H1 (cell line): ENCODE results near the gene PDK1. TPM values are rescaled to one million over a fixed set of nuclear protein-coding genes. Genes with fewer than 3 reads are reported as not detected.

ENCODE experiments used
- ASH2L ChIP-seq: fragments of 200-600, 300-600 bp; sonication (generic); IDR thresholded peaks from one replicate; pipeline ENCODE4 v1.7.1; 2017; ENCODE audit warnings: low read length
- CREB1 ChIP-seq: IDR thresholded peaks from 2 replicates; pipeline ENCODE4 v1.6.1; 2012; ENCODE audit warnings: inconsistent platforms
- MAFK ChIP-seq: IDR thresholded peaks from 2 replicates; pipeline ENCODE4 v1.6.1; 2012; ENCODE audit warnings: low read depth, mild to moderate bottlenecking, improper control_type of control experiment, low read length
- PHF8 ChIP-seq: fragments of 200-600 bp; sonication (generic); conservative IDR thresholded peaks from 2 replicates; pipeline ENCODE4 v1.7.1; 2012; ENCODE audit warnings: low read depth, mild to moderate bottlenecking, inconsistent platforms, low read length, moderate library complexity
- RBBP5 ChIP-seq: IDR thresholded peaks from 2 replicates; pipeline ENCODE4 v1.7.1; 2012; ENCODE audit warnings: low read depth, mild to moderate bottlenecking, inconsistent platforms, low read length, moderate library complexity, borderline replicate concordance
- YY1 ChIP-seq: IDR thresholded peaks from 2 replicates; pipeline ENCODE4 v1.6.1; 2011; ENCODE audit warnings: low read depth, mild to moderate bottlenecking, low read length
- polyA plus RNA-seq, 7 experiments: library from polyadenylated mRNA; depleted of rRNA in 3 of 7; stranded (reverse) in 5 of 7; unstranded in 2 of 7; fragments of >200 nt in 5 of 7; fragments of 200-250 nt in 2 of 7; gene quantifications; 1 replicate in 5 of 7; 2 replicates in 1 of 7; 4 replicates in 1 of 7; pipeline versions ENCODE4 v1.2.1 to v1.2.3, GENCODE V29; 2011 to 2013; ENCODE audit warnings: missing spikeins in 2 of 7, mixed read lengths in 2 of 7
- total RNA-seq: library from RNA; stranded (reverse); fragmentation: NEBNext Ultra II Directional; extraction: Animal tissue kit (Norgen Biotek cat#: 25700); gene quantifications from 2 replicates; pipeline ENCODE4 v1.2.1, GENCODE V29; 2021
- TF ChIP-seq, protein P1 (sequence below): fragments of 300-600 bp; sonication (generic); IDR thresholded peaks from 2 replicates; pipeline ENCODE4 v1.7.1; 2012; ENCODE audit warnings: low read length, moderate library complexity, mild to moderate bottlenecking, inconsistent platforms; ENCODE audit not compliant: insufficient replicate concordance
- TF ChIP-seq, protein P2 (sequence below): IDR thresholded peaks from 2 replicates; pipeline ENCODE4 v1.6.1; 2011; ENCODE audit warnings: low read length, improper control_type of control experiment

The PDK1 gene
- total and polyA plus RNA-seq, 2 of the 8 experiments (the other 6 are each of a cell fraction or from before 2014, with no cell fraction given) = 18.2 to 21.9 TPM

DNA sequence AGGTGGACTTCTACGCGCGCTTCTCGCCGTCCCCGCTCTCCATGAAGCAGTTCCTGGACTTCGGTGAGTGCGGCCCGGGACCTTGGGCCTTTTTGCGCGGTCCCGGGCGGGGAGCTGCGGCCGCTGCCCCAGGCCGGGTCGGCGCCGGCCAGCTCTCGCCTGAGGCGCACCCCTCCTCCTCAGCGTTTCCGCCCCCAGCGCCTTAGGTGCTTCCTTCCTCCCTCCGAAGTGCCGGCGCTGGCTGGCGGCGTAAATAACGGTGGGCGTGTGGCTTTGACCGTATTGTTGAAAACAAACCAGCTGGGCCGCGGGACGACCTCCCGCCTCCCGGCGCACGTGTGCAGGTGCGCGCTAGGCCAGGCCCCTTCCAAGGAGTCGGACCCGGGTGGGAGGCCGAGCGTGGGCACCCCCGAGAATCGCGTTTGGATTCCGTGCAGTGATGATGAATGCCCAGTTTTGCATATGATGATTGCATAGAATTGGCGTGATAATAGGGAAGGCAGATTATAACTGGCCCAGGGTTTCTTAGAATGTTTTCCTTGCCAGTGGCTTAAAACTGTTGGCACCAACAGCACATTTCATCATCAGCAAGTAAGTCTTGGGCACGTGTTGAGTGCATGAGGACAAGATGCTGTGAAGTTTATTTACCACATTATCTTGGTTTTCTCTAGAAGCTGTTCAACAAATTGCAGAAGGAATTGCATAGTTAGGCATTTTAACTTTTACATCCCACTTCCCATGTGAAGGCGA lies 569 bp downstream of the PDK1 start (continued):
- TF ChIP-seq PHF8 (peak; percentile 41), YY1 (0 out of 2 replicates have a peak, but pooled peaks have one; percentile 4), CREB1 (peak; percentile 60), ASH2L (peak; percentile 40), MAFK (no peak), RBBP5 (peak; percentile 84)
- TF ChIP-seq, protein P1, sequence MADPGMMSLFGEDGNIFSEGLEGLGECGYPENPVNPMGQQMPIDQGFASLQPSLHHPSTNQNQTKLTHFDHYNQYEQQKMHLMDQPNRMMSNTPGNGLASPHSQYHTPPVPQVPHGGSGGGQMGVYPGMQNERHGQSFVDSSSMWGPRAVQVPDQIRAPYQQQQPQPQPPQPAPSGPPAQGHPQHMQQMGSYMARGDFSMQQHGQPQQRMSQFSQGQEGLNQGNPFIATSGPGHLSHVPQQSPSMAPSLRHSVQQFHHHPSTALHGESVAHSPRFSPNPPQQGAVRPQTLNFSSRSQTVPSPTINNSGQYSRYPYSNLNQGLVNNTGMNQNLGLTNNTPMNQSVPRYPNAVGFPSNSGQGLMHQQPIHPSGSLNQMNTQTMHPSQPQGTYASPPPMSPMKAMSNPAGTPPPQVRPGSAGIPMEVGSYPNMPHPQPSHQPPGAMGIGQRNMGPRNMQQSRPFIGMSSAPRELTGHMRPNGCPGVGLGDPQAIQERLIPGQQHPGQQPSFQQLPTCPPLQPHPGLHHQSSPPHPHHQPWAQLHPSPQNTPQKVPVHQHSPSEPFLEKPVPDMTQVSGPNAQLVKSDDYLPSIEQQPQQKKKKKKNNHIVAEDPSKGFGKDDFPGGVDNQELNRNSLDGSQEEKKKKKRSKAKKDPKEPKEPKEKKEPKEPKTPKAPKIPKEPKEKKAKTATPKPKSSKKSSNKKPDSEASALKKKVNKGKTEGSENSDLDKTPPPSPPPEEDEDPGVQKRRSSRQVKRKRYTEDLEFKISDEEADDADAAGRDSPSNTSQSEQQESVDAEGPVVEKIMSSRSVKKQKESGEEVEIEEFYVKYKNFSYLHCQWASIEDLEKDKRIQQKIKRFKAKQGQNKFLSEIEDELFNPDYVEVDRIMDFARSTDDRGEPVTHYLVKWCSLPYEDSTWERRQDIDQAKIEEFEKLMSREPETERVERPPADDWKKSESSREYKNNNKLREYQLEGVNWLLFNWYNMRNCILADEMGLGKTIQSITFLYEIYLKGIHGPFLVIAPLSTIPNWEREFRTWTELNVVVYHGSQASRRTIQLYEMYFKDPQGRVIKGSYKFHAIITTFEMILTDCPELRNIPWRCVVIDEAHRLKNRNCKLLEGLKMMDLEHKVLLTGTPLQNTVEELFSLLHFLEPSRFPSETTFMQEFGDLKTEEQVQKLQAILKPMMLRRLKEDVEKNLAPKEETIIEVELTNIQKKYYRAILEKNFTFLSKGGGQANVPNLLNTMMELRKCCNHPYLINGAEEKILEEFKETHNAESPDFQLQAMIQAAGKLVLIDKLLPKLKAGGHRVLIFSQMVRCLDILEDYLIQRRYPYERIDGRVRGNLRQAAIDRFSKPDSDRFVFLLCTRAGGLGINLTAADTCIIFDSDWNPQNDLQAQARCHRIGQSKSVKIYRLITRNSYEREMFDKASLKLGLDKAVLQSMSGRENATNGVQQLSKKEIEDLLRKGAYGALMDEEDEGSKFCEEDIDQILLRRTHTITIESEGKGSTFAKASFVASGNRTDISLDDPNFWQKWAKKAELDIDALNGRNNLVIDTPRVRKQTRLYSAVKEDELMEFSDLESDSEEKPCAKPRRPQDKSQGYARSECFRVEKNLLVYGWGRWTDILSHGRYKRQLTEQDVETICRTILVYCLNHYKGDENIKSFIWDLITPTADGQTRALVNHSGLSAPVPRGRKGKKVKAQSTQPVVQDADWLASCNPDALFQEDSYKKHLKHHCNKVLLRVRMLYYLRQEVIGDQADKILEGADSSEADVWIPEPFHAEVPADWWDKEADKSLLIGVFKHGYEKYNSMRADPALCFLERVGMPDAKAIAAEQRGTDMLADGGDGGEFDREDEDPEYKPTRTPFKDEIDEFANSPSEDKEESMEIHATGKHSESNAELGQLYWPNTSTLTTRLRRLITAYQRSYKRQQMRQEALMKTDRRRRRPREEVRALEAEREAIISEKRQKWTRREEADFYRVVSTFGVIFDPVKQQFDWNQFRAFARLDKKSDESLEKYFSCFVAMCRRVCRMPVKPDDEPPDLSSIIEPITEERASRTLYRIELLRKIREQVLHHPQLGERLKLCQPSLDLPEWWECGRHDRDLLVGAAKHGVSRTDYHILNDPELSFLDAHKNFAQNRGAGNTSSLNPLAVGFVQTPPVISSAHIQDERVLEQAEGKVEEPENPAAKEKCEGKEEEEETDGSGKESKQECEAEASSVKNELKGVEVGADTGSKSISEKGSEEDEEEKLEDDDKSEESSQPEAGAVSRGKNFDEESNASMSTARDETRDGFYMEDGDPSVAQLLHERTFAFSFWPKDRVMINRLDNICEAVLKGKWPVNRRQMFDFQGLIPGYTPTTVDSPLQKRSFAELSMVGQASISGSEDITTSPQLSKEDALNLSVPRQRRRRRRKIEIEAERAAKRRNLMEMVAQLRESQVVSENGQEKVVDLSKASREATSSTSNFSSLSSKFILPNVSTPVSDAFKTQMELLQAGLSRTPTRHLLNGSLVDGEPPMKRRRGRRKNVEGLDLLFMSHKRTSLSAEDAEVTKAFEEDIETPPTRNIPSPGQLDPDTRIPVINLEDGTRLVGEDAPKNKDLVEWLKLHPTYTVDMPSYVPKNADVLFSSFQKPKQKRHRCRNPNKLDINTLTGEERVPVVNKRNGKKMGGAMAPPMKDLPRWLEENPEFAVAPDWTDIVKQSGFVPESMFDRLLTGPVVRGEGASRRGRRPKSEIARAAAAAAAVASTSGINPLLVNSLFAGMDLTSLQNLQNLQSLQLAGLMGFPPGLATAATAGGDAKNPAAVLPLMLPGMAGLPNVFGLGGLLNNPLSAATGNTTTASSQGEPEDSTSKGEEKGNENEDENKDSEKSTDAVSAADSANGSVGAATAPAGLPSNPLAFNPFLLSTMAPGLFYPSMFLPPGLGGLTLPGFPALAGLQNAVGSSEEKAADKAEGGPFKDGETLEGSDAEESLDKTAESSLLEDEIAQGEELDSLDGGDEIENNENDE = no peak
- TF ChIP-seq, protein P2, sequence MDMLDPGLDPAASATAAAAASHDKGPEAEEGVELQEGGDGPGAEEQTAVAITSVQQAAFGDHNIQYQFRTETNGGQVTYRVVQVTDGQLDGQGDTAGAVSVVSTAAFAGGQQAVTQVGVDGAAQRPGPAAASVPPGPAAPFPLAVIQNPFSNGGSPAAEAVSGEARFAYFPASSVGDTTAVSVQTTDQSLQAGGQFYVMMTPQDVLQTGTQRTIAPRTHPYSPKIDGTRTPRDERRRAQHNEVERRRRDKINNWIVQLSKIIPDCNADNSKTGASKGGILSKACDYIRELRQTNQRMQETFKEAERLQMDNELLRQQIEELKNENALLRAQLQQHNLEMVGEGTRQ = peak; percentile 36; the same call in 1 of the 2 replicates
